Activated CD8-positive, alpha-beta memory T cell treated with anti-CD3 and anti-CD28 coated beads for 24 hours (primary cell): ENCODE data around the gene C11orf52.
A peak's percentile ranks its signal among the peaks of the same experiment; 100 is the strongest.

ENCODE experiments used
- DNase-seq: peaks from one replicate; pipeline ENCODE4 v3.0.0-alpha.2; 2020

Gene C11orf52

DNA sequence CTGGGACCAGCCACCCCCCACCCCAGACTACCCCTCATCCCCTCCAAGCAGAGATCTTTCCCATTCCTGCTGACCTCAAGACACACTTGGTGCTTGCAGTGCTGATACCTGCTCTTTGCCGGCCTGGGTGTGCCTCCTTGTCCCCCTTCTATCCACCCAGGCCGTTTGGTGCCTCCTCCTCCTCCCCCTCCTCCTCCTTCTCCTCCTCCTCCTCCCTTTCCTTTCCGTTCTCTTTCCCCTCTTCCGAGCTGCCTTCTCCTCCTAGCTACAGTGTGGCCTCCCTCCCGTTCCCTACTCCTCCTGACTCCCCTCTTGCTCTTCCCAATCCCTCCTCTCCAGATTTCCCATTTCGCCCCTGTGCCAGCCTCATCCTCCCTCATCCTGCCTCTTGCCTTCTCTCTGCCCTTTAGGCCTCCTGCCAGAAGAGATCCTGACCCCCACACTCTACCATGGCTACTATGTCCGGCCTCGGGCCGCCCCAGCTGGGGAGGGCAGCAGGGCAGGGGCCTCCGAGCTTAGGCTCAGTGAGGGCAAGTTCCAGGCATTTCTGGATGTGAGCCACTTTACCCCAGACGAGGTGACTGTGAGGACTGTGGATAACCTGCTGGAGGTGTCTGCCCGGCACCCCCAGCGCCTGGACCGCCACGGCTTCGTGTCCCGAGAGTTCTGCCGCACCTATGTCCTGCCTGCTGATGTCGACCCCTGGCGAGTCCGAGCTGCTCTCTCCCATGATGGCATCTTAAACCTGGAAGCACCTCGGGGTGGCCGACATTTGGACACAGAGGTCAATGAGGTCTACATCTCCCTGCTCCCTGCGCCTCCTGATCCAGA is 5.5 kb upstream of the C11orf52 start:
- no peak for DNase-seq

DNA sequence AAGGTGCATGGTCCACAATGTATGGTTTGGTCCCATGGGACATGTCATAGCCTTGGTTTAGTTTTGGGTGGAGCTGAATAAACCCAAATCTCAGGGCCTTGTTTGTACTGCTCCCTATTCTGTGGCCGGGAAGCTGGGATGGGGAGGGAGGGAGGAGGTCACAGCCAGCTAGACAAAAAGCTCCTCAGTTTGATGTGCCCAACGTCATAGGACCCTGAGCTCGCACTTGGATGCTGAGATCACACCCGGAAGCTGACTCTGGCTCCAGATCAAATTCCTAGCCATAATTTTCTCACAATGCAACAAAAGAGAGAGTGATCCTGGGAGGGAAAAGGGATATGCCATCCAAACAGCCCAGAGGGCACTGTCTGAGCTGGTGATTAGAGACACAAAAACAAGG is 4.7 kb upstream of the C11orf52 start:
- DNase-seq = no peak

DNA sequence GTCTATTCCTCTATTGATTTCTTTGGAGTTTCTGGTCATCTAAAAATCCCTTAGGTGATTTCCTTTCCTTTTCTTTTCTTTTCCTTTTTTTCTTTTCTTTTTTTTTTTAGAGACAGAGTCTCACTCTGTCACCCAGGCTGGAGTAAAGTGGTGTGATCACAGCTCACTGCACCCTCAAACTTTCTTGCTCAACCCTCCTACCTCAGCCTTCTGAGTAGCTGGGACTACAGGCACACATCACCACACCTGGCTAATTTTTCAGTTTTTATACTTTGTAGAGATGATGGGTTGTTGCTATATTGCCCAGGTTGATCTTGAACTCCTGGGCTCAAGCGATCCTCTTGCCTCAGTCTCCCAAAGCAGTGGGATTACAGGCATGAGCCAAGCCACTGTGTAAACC is 1.9 kb upstream of the C11orf52 start:
- DNase-seq = no peak

GRCh38 chr11:111917312-111917711 is 1.4 kb upstream of the C11orf52 start:
- no peak for DNase-seq

DNA sequence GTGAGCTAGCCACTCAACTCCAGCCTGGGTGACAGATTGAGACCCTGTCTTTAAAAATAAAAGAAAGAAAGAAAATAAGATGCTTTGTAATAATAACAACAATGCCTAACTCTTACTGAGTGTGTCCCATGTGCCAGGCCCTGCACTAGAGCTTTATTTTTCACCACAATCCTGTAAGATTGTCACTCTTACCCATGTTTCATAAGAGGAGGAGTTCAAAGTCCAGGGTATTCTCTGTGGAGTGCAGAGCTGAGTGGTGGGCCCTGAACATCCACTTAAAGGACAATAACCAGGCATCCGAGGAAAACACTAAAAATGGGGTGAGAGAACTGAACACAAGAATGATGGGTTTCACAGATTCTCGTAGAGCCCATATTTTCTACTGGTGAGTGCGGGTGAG is 925 bp upstream of the C11orf52 start:
- DNase-seq = no peak

- no peak for DNase-seq
Measured at GRCh38 chr11:111920908-111921307, 2.2 kb downstream of the C11orf52 start.

DNA sequence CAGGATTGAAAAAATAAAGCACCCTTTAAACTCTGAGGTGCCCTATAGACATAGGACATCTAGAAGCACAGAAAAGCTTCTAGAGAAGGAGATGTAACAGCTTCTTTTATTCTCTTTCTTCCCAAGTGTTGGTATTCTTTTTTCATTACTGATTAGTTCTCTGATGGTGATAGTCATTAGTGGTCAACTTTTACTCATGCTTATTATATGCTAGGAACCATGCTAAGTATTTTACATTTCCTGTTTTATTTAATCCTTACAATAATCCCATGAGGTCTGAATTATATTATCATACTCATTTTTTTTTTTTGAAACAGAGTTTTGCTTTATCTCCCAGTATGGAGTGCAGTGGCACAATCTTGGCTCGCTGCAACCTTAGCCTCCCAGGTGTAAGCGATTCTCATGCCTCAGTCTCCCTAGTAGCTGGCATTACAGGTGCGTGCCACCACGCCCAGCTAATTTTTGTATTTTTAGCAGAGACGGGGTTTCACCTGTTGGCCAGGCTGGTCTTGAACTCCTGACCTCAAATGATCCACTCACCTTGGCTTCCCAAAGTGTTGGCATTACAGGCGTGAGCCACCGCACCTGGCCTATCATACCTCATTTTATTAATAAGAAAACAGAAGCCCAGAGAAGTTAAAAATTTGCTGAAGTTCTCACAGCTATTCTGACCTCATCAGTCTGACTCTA is 3.0 kb downstream of the C11orf52 start:
- no peak for DNase-seq

GRCh38 chr11:111922803-111923202 is 4.1 kb downstream of the C11orf52 start:
- no peak for DNase-seq

DNA sequence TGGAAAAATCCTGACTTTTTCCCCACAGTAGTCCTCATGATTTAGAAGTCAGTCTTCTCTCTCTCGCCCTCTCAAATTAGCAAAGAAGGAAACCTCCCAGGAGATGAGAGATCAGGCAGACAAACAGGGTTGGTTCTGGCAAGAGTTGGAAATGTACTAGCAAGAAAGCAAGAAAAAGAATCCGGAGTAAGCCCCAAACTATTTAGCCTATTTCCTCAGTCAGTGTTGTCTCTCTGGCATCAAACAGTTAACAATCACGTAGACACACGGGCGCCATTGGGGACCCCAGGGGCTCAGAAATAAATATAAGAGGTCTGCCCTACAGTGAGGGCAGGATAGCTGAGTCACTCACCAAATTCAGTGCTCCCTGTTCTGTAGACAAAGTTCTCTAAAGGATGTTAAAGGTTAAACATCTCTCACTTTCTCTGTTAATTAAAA is 4.7 kb downstream of the C11orf52 start:
- DNase-seq = no peak

DNA sequence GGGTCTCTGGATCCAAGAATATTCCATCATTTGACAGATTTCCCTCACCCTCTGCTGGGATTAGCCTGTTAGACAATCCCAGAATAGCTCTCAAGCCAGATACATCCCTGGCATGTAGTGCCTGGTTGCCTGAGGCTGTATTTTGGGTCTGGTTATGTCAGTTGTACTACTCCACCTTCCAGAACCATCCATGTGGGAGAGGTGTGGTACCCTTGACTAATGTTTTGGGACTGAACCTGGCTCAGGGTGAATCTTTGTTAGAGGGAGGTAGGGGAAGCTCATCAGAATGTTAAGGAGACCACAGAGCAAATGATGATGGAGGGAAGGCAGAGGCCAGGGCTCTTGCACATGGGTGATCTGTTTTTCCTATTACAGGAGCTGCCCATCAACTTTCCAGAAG is 5.2 kb downstream of the C11orf52 start:
- DNase-seq = no peak

GRCh38 chr11:111925953-111926352 is 7.2 kb downstream of the C11orf52 start:
- DNase-seq = no peak

GRCh38 chr11:111926505-111927391 is 8.0 kb downstream of the C11orf52 start:
- DNase-seq = peak; percentile 98

DNA sequence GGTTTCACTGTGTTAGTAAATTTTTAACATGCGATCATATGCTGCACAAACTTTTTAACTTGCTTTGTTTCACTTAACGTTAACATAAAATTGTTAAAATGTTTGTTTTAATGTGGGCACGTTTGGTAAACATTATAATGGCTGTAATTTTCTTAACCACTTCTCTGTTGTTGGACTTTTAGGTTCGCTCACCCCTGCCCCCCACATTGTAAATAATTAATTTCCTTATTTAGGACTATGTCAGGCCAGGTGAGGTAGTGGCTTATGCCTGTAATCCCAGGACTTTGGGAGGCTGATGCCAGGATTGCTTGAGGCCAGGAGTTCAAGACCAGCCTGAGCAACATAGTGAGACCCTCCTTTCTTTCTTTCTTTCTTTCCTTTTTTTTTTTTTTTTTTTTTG is 11.8 kb downstream of the C11orf52 start:
- no peak for DNase-seq

DNA sequence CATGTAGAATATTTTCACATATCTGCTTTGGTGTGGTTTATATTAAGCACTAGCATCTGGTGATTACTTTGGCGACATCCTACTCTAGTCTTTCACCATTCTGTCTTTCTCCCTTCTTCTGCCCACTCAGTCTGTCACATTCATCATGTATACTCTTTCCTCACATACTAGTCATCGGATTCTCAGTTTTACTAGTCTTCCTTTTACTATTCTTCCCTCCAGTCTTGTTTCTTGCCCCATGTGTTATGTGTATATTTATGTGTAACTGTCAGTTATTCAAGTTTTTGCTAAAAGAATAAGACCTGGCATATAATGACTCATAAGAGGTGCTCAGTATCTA is 13.9 kb downstream of the C11orf52 start:
- no peak for DNase-seq

DNA sequence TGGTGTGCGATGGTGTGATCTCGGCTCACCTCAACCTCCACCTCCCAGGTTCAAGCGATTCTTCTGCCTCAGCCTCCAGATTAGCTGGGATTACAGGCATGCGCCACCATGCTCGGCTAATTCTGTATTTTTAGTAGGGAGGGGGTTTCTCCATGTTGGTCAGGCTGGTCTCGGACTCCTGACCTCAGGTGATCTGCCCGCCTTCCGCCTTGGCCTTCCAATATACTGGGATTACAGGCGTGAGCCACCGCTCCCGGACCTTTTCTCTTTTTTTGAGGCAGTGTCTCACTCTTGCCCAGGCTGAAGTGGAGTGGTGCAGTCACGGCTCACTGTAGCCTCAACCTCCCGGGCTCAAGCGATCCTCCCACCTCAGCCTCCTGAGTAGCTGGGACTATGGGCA is 14.5 kb downstream of the C11orf52 start:
- peak; percentile 50 for DNase-seq

DNA sequence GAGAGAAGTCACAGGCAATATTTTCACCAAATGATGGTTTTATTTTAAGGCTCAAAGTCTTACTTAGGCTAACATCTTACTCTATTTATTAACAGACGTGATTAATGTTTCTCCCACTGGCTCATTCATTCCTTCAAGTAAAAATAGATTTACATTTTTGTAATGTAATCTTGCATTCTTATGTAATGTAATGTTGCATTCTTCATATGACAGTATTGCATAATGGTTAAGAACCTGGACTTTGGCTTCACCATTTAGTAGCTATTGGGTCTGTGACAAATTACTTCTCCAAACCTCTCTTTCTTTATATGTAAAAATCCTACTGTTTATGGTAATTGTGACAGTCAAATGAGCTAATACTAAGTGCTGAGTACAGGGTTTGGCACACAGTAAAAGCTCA is 15.2 kb downstream of the C11orf52 start:
- no peak for DNase-seq

- DNase-seq = no peak
Measured at GRCh38 chr11:111934306-111934705, 15.6 kb downstream of the C11orf52 start.

GRCh38 chr11:111935317-111936039 is 16.8 kb downstream of the C11orf52 start:
- DNase-seq = peak; percentile 58

GRCh38 chr11:111936040-111936540 is 17.4 kb downstream of the C11orf52 start:
- peak; percentile 47 for DNase-seq

DNA sequence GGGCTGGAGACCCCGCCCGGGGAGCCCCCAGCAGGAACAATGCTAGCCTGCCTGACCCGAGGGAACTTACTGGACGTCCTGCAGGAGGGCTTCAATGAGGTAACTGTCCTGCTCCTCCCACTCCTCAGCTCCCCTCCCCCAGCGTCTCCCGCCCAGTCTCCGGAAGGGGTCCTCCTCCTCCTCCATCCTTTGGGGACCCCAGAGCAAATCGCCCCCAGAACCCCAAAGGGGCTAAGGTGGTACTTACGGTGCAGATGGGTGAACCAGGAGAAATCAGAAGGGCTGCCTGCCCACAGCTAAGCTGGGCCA is 18.7 kb downstream of the C11orf52 start:
- DNase-seq = no peak

DNA sequence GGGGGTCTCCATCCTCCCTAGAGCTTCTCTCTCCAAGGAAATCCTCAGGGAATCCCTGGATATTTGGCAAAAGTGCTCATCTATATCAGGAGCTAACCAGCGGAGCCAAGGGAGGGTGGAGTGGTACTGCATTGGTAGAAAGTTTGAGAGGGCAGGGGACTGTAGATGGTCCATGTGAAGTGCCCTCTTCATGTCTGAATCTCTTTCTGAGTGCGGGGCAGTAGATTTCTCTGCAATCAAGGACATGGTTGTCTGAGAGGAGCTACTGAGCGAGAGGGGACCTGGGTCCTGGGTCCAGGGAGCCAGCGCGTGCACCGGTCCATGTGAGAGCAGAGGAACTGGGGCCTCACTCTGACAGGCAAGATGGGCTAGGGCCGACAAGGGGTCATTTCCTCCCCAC is 19.1 kb downstream of the C11orf52 start:
- peak; percentile 60 for DNase-seq

DNA sequence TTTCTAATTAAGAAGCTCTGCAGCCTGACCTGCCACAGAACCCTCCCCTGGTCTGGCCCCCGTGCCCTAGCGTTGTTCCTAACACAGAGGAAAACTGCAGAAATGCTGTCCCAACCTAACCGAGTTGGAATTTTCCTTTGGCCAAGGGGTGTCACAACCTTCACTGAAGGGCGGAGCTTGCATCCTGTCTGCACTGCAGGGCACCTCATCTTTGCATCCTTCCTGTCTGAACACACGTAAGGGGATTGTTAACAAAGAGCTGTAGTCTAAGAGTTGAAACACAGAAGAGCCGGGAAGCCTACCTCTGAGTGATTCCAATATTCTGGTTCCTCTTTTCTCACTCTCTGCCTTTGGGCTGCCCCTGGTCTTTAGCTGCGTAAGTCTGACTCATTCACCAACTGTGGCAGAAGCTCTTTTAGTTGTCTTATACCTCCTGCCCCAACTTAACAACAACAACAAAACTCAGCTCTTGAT is 20.0 kb downstream of the C11orf52 start:
- DNase-seq = peak; percentile 69
